GM10266 (cell line): ENCODE data around the gene DYNC1I2.

ENCODE experiments used
- DNase-seq: peaks from one replicate; pipeline ENCODE4 v3.0.0; 2012; ENCODE audit errors: extremely low spot score
- TF ChIP-seq, protein P1 (sequence below): IDR thresholded peaks from 2 replicates; pipeline ENCODE4 v1.5.1; 2012; ENCODE audit warnings: mild to moderate bottlenecking, low read depth; ENCODE audit not compliant: control insufficient read depth, insufficient read depth; ENCODE audit errors: missing control alignments

DYNC1I2 gene

GRCh38 chr2:171729952-171730317 is 42.7 kb downstream of the DYNC1I2 start:
- TF ChIP-seq, protein P1, sequence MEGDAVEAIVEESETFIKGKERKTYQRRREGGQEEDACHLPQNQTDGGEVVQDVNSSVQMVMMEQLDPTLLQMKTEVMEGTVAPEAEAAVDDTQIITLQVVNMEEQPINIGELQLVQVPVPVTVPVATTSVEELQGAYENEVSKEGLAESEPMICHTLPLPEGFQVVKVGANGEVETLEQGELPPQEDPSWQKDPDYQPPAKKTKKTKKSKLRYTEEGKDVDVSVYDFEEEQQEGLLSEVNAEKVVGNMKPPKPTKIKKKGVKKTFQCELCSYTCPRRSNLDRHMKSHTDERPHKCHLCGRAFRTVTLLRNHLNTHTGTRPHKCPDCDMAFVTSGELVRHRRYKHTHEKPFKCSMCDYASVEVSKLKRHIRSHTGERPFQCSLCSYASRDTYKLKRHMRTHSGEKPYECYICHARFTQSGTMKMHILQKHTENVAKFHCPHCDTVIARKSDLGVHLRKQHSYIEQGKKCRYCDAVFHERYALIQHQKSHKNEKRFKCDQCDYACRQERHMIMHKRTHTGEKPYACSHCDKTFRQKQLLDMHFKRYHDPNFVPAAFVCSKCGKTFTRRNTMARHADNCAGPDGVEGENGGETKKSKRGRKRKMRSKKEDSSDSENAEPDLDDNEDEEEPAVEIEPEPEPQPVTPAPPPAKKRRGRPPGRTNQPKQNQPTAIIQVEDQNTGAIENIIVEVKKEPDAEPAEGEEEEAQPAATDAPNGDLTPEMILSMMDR: no peak
- DNase-seq: no peak

DNA sequence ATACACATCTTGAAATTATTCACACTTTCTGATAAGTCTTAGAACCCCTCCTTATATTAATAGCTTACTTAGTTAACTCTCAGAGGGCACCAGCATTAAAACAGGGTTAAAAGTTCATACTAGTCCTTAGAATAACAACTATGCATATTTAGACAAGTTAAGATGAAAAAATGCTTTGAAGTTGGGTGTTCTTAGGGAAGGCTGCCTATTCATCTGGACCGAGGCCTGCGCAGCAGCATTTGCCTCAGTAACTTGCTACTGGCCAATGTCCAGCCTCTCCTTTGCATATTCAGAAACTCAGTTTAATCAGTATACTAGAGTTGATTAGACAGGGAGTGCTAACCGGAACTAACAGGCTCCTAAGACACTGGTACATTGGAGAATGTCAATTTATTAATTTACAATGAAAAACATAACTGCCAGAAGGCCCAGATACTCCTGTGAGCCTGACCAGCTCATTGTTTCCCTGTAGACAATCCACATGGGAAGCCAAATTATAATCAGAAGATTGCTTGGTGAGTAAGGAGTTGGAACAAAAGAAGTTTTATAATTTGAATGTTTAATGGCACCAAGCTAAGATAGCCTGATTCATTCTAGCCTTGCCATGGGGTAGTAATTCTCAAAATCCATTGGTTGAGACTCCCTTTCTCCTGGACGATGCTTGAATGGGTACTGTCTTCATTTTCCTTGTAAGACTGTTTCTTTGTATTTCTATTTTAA is 48.9 kb downstream of the DYNC1I2 start:
- DNase-seq: no peak
- TF ChIP-seq, protein P1: no peak

DNA sequence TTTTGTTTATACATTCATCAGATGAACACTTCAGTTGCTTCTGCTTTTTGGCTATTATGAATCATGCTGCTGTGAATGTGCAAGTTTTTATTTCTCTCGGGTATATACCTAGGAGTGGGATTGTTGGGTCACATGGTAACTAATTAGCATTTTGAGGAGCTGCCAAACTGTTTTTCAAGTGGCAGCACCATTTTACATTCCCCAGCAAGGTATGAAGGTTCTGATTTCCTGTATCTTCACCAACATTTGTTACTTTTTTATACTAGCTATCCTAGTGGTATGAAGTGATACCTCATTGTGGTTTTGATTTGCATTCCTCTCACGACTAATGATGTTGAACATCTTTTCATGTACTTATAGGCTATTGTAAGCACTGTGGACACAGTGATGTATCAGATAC is 53.9 kb downstream of the DYNC1I2 start:
- TF ChIP-seq, protein P1: no peak
- DNase-seq: no peak

- TF ChIP-seq, protein P1: no peak
Observed at GRCh38 chr2:171742760-171743159, 55.5 kb downstream of the DYNC1I2 start.

DNA sequence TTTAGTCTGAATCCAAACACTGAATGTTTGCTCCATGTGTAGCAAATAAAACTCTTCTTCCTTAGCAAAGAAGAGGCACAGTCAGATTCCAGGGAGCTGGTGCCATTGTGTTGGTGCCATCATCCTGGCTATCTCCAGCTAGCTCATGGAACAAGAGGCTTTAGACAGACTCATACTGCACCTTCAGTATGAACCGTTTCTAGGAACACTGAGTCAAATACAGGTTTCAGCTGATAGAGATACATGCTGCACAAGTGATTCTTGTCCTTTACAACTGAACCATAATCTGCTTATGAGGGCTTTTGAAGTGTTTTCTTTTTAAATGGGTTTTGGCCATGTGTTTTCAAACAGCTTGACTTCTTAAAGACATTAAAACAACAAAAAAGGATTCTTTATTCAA is 57.9 kb downstream of the DYNC1I2 start:
- TF ChIP-seq, protein P1: no peak
- DNase-seq: no peak

More at GRCh38 chr2:171742760-171743159, 55.5 kb downstream of the DYNC1I2 start:
- no peak for DNase-seq

DNA sequence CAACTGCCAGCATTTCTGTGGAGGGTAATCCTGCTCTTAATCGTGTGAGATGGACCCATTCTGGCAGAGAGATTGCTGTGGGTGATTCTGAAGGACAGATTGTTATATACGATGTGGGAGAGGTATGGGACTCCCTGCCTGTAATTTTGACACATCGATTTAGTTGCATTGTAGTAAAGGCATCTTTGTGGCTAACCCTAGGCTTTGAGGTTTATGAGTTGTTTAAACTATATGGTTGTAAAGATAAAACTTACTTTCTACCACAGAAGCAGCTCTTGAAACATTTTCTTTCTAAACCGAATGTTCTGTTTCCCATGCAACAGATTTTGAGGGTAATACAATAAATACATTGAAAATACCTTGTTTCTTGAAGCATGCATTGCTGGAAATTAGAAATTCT is 58.5 kb downstream of the DYNC1I2 start:
- no peak for DNase-seq
- TF ChIP-seq, protein P1: no peak

DNA sequence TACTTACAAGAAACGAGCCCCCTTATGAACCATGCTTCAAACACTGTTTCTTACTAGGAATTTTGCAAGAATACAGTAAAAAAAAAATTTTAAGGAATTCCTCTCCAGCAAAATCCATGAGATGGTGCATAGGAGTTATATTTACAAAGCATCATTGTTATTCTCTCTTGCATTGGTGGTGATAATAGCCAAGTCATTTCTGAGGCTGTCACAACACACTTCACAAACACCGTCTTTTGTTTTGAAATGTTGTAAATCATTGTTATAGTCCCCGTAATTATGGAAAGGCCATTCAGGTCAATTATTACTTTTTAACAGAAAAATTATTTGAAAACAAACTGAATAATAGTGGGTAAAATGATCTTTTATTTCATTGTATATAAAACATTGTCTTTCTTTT is 60.1 kb downstream of the DYNC1I2 start:
- TF ChIP-seq, protein P1: no peak
- no peak for DNase-seq
